D721Med (cell line): Measurements from ENCODE around the gene GRIN2D.

ENCODE experiments used
- DNase-seq: peaks from one replicate; pipeline ENCODE4 v3.0.0; 2011; ENCODE audit warnings: low spot score; ENCODE audit not compliant: insufficient read length
- FAIRE-seq: peaks from 2 replicates; lab custom pipeline; 2011; peaks lifted over from hg19 to GRCh38; lab: Jason Lieb, UNC
- TF ChIP-seq, protein P1 (sequence below): IDR thresholded peaks from 2 replicates; pipeline ENCODE4 v1.5.1; 2012; ENCODE audit warnings: mild to moderate bottlenecking, control low read depth; ENCODE audit not compliant: insufficient read depth; ENCODE audit errors: missing control alignments

Gene GRIN2D

GRCh38 chr19:48363810-48364597, 29.5 kb upstream of the GRIN2D start, which contains the start of the genes SYNGR4 and TMEM143:
TSS of gene SYNGR4 (plus strand) at chr19:48364367. CDS start at chr19:48365843, 1,476 bp downstream.
TSS of gene TMEM143 (minus strand) at chr19:48363940. CDS start at chr19:48363920, 20 bp downstream.
- TF ChIP-seq, protein P1, sequence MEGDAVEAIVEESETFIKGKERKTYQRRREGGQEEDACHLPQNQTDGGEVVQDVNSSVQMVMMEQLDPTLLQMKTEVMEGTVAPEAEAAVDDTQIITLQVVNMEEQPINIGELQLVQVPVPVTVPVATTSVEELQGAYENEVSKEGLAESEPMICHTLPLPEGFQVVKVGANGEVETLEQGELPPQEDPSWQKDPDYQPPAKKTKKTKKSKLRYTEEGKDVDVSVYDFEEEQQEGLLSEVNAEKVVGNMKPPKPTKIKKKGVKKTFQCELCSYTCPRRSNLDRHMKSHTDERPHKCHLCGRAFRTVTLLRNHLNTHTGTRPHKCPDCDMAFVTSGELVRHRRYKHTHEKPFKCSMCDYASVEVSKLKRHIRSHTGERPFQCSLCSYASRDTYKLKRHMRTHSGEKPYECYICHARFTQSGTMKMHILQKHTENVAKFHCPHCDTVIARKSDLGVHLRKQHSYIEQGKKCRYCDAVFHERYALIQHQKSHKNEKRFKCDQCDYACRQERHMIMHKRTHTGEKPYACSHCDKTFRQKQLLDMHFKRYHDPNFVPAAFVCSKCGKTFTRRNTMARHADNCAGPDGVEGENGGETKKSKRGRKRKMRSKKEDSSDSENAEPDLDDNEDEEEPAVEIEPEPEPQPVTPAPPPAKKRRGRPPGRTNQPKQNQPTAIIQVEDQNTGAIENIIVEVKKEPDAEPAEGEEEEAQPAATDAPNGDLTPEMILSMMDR, result no peak
- peak; percentile 61 for FAIRE-seq
- peak; percentile 90 for DNase-seq

GRCh38 chr19:48364598-48365348, 28.7 kb upstream of the GRIN2D start:
- DNase-seq (no peak), FAIRE-seq (no peak)
- TF ChIP-seq, protein P1, result no peak

GRCh38 chr19:48365602-48366001, 27.9 kb upstream of the GRIN2D start:
- DNase-seq, result no peak
- TF ChIP-seq, protein P1, result no peak
- no peak for FAIRE-seq

GRCh38 chr19:48367855-48368254, 25.6 kb upstream of the GRIN2D start:
- TF ChIP-seq, protein P1, result no peak
- FAIRE-seq (no peak), DNase-seq (no peak)

DNA sequence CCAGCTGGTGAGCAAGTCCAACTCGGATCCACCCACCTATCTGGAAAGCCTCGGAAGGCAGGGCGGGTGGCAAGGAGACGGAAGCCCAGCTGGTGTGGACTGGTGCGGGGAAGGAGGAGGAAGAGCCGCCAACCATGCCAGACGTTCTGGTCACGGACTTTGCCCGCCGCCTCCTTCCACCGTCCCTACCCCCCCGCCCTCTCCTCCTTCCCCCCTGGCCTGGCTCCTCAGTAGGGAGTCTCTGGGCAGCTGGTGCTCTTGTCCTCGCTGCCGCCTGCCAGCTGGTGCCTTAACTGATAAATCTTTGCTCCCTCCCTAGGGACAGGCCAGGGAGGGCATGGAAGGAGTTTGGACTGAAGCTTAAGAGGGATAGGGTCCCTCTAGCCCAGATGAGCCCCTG, 24.5 kb upstream of the GRIN2D start:
- no peak for FAIRE-seq
- DNase-seq, result no peak
- TF ChIP-seq, protein P1, result no peak

DNA sequence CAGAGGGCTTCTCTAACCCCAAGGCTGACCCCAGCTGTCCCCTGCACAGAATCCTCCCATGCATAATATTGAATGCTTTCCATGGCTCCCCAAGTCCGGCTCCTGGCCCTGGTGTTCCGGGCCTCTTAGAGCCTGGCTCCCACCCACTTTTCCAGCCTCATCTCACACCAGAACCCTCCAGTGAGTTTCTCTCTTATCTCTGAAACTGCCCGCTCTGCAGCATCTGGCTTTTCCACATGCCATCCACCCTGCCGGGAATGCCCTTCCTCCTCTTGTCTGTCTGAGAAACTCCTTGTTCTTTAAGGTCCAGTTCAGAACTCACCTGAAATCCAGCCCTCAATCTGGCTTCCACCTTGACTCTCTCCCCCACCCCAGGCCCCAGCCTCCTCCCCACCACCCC, 22.5 kb upstream of the GRIN2D start:
- DNase-seq (no peak), FAIRE-seq (no peak)
- TF ChIP-seq, protein P1, result no peak
